Thymus (tissue), 11 donors: ENCODE data around the gene DPY19L3. TPM values are rescaled to one million over a fixed set of nuclear protein-coding genes. Genes with fewer than 3 reads are reported as not detected.
"Not testable (repeated sequence)": the region's sequence is repeated elsewhere in the genome, so short reads cannot be mapped to it uniquely, and the experiment has no call there.

Experiments used
- DNase-seq, 9 donors: peaks; one replicate each; pipeline ENCODE4 v3.0.0-alpha.2; 2013; ENCODE audit warnings: low spot score in 9 of 9, low read depth in 6 of 9, missing footprints in 1 of 9
- H3K27ac ChIP-seq, 2 donors: one replicate each; pipeline ENCODE4 v1.5.1; 2013; ENCODE audit warnings: control low read depth in 1 of 2, low read depth in 1 of 2, low read length in 1 of 2, mild to moderate bottlenecking in 1 of 2, moderate library complexity in 1 of 2
- H3K27me3 ChIP-seq, 2 donors: one replicate each; pipeline ENCODE4 v1.5.1; 2013; ENCODE audit warnings: low read length in 1 of 2; ENCODE audit not compliant: control insufficient read depth in 2 of 2, insufficient read depth in 1 of 2
- H3K36me3 ChIP-seq, 2 donors: one replicate each; pipeline ENCODE4 v1.5.1; 2013; ENCODE audit warnings: low read length in 1 of 2, mild to moderate bottlenecking in 1 of 2, moderate library complexity in 1 of 2; ENCODE audit not compliant: control insufficient read depth in 2 of 2, insufficient read depth in 2 of 2
- H3K4me1 ChIP-seq, 2 donors: one replicate each; pipeline ENCODE4 v1.5.1; 2013; ENCODE audit warnings: low read length in 2 of 2; ENCODE audit not compliant: control insufficient read depth in 2 of 2, insufficient read depth in 2 of 2
- H3K4me3 ChIP-seq, 2 donors: one replicate each; pipeline ENCODE4 v1.5.1; 2013; ENCODE audit warnings: low read length in 2 of 2, control low read depth in 1 of 2, mild to moderate bottlenecking in 1 of 2
- H3K9me3 ChIP-seq, 2 donors: one replicate each; pipeline ENCODE4 v1.5.1; 2013; ENCODE audit warnings: low read length in 1 of 2, mild to moderate bottlenecking in 1 of 2; ENCODE audit not compliant: control insufficient read depth in 2 of 2, insufficient read depth in 1 of 2
- WGBS: extraction: QIAGEN DNeasy Blood & Tissue Kit; methylation state at CpG from one replicate; pipeline ENCODE4 v1.1.7; 2013; 5-methylcytosine and 5-hydroxymethylcytosine counted together
- polyA plus RNA-seq: library from polyadenylated mRNA; stranded (reverse); fragments of 200-250 nt; gene quantifications from one replicate; pipeline ENCODE4 v1.2.3, GENCODE V29; 2013
- total RNA-seq: library from RNA; stranded (reverse); fragments of 120-200 nt; gene quantifications from one replicate; pipeline ENCODE4 v1.2.4, GENCODE V29; 2013
- donor health status: healthy.

DPY19L3 gene
- total and polyA plus RNA-seq, 2 donors, result 7.8 to 11.9 TPM

DNA sequence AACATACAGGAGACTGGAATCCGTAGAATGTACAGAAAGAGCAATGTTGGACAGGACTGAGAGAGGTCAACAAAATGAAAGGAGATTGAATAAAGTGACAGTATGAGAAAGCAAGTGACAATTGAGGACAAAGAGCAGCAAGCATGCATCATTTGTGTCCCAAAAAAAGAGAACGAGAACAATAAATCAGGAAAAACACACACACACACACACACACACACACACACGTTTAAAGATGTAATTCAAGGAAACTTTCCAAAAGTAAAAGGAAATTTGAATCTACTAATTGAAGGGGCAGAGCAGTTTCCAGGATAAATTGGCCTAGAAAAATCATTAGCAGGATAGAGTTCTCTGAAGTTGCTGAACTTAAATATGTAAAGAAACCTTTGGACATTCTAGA is 16.9 kb downstream of the DPY19L3 start:
- no peak for DNase-seq
- H3K4me3 ChIP-seq, result no peak overlapping the region
- no peaks in the 10 kb centered on the region for H3K9me3 ChIP-seq
- no peaks in the 10 kb centered on the region for H3K27me3 ChIP-seq
- no peak overlapping the region for H3K27ac ChIP-seq
- H3K4me1 ChIP-seq, result peaks cover 4 to 6% of the 10 kb centered on the region in 2 donors
- H3K36me3 ChIP-seq, result no peaks in the 10 kb centered on the region
- WGBS, result 69% methylated on average over 3 of the region's 3 CpGs

GRCh38 chr19:32423944-32424343 is 18.4 kb downstream of the DPY19L3 start:
- H3K9me3 ChIP-seq, H3K27me3 ChIP-seq, H3K36me3 ChIP-seq, H3K27ac ChIP-seq, DNase-seq, H3K4me3 ChIP-seq, H3K4me1 ChIP-seq: not testable (repeated sequence)
- 96% methylated on average over 3 of the region's 3 CpGs for WGBS

DNA sequence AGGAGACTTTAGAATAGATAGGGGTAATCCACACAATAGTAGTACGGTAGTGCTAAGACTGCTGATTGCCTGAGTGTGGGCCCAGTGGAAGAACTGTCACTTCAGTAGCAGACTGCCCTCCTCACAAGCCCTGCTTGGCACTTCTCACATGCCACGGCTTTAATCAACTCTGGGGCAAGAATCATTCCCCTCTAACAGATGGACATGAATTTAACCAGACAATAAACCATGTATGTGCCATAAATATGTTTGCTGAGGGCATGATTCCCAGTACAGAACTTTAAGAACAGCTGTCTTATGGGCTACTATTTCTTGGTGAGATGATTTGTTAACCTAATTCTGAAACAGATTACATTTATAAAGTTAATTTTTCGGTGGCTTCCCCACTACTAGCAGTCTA is 22.0 kb downstream of the DPY19L3 start:
- 97% methylated on average over 3 of the region's 3 CpGs for WGBS
- no peak for DNase-seq
- Histone ChIP-seq H3K36me3 (no peaks in the 10 kb centered on the region), H3K27me3 (no peaks in the 10 kb centered on the region), H3K27ac (no peak overlapping the region), H3K9me3 (no peaks in the 10 kb centered on the region), H3K4me1 (no peaks in the 10 kb centered on the region), H3K4me3 (no peak overlapping the region)

DNA sequence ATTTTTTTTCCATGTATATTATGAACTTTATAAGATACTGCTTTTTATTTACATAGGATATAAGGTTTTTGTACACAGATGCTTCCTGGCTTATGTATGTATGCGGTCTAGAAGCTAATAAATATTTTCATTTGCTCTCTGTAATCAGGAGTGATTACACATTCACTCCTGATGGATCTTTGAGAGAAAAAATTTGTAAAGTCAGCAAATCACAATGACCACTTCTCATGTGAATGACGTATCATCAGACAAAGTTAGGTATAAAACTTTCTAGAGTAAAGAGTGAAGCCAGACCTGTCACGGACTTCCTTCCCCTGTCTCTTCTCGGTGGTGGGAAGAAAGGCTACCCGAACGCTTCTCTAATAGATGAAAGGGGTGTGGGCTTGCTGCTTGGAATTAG is 31.1 kb downstream of the DPY19L3 start:
- DNase-seq, result no peak
- no peaks in the 10 kb centered on the region for H3K27me3 ChIP-seq
- peaks cover 2 to 10% of the 10 kb centered on the region in 2 donors for H3K36me3 ChIP-seq

DNA sequence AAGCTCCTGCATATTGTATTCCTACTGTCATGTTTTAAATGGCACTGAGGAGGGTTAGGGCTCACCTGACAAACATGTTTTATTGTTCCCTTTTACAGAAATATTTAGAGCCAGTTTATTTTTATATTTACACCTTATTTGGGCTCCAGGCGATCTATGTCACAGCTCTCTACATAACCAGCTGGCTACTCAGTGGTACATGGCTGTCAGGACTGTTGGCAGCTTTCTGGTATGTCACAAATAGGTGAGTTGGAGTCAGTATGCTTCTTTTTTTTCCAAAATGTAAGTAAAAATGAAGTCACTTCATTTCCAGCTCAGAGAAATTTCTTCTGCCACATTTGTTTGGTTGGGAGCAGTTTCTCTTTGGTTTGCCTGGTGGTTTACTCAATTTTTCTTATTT is 31.5 kb downstream of the DPY19L3 start:
- Histone ChIP-seq H3K9me3 (no peaks in the 10 kb centered on the region), H3K27me3 (no peaks in the 10 kb centered on the region), H3K36me3 (peaks cover 2 to 10% of the 10 kb centered on the region in 2 donors), H3K27ac (no peak overlapping the region), H3K4me1 (no peaks in the 10 kb centered on the region), H3K4me3 (no peak overlapping the region)
- 99% methylated on average over 1 of the region's 1 CpG for WGBS
- DNase-seq, result no peak

More for the DNA sequence above, 31.1 kb downstream of the DPY19L3 start:
- Histone ChIP-seq H3K27ac (no peak overlapping the region), H3K9me3 (no peaks in the 10 kb centered on the region), H3K4me3 (no peak overlapping the region), H3K4me1 (no peaks in the 10 kb centered on the region)
- WGBS, result 97% methylated on average over 6 of the region's 6 CpGs

- H3K4me3 ChIP-seq, result no peak overlapping the region
- no peak for DNase-seq
- 98% methylated on average over 2 of the region's 2 CpGs for WGBS
- no peak overlapping the region for H3K27ac ChIP-seq
- no peaks in the 10 kb centered on the region for H3K27me3 ChIP-seq
- peaks cover 4 to 9% of the 10 kb centered on the region in 2 donors for H3K36me3 ChIP-seq
- H3K9me3 ChIP-seq, result no peaks in the 10 kb centered on the region
- no peaks in the 10 kb centered on the region for H3K4me1 ChIP-seq
Measured at GRCh38 chr19:32438751-32439150, 33.2 kb downstream of the DPY19L3 start.

GRCh38 chr19:32442650-32443049 is 37.1 kb downstream of the DPY19L3 start:
- H3K9me3 ChIP-seq, result no peaks in the 10 kb centered on the region
- peaks cover 2 to 4% of the 10 kb centered on the region in 2 donors for H3K36me3 ChIP-seq
- 95% methylated on average over 1 of the region's 1 CpG for WGBS
- H3K27me3 ChIP-seq, result no peaks in the 10 kb centered on the region
- H3K4me1 ChIP-seq, result no peaks in the 10 kb centered on the region
- DNase-seq, result no peak
- no peak overlapping the region for H3K27ac ChIP-seq
- H3K4me3 ChIP-seq, result no peak overlapping the region

DNA sequence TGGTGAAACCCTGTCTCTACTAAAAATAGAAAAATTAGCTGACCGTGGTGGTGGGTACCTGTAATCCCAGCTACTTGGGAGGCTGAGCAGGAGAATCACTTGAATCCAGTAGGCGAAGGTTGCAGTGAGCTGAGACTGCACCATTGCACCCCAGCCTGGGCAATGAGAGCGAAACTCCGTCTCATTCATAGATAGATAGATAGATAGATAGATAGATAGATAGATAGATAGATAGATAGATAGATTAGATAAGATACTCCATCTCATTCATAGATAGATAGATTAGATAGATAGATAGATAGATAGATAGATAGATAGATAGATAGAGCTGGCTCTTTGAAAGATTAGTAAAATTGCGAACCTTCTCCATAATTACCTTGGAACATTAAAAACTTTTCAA is 42.0 kb downstream of the DPY19L3 start:
- DNase-seq, H3K4me3 ChIP-seq: not testable (repeated sequence)
- WGBS, result 99% methylated on average over 5 of the region's 5 CpGs

DNA sequence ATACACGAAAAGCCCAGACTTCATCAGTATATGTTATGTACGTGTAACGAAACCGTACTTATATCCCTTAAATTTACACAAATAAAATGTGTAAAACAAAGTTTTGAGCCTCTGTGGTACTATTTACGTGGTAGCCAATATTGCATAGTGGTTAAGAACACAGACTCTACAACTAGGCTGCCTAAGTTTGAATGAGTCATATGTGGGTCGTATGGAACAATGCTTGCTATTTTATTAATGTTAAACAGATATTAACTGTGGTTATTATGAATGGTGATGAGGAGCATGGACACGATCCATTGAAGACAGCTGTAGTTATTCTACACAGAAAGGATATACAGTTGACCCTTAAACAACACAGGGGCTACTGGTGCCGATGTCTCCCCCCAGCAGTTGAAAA is 42.5 kb downstream of the DPY19L3 start:
- Histone ChIP-seq H3K4me1 (no peaks in the 10 kb centered on the region), H3K27ac (no peak overlapping the region), H3K9me3 (no peaks in the 10 kb centered on the region), H3K27me3 (no peaks in the 10 kb centered on the region), H3K36me3 (peaks cover 0 to 4% of the 10 kb centered on the region in 2 donors), H3K4me3 (no peak overlapping the region)
- 96% methylated on average over 8 of the region's 8 CpGs for WGBS
- DNase-seq, result no peak

More for the DNA sequence above, 42.0 kb downstream of the DPY19L3 start:
- not testable (repeated sequence) for H3K36me3 ChIP-seq, H3K9me3 ChIP-seq, H3K27ac ChIP-seq, H3K4me1 ChIP-seq, H3K27me3 ChIP-seq

DNA sequence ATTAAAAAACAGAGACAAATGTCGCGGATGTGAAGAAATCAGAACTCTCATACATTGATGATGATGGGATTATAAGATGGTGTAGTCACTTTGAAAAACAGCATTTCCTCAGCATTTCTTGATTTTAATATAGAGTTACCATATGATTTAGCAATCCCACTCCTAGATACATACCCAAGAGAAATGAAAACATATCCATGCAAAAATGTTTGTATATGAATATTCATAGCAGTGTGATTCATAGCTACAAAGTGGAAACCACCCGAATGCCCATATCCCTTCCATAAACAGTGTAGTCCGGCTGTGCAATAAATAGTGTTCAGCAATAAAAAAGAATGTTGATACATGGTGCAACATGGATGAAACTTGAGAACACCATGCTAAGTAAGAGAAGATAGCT is 44.6 kb downstream of the DPY19L3 start:
- Histone ChIP-seq H3K4me1 (no peaks in the 10 kb centered on the region), H3K36me3 (no peaks in the 10 kb centered on the region), H3K27ac (no peak overlapping the region), H3K9me3 (no peaks in the 10 kb centered on the region), H3K27me3 (no peaks in the 10 kb centered on the region), H3K4me3 (no peak overlapping the region)
- no peak for DNase-seq
- 95% methylated on average over 4 of the region's 4 CpGs for WGBS
